GM12878 (cell line): ENCODE data around the gene DRAP1. TPM values are rescaled to one million over a fixed set of nuclear protein-coding genes. Genes with fewer than 3 reads are reported as not detected.

Source experiments
- ATF2 ChIP-seq: IDR thresholded peaks from 2 replicates; pipeline ENCODE4 v1.6.1; 2012; ENCODE audit warnings: low read length, inconsistent platforms
- CBFB ChIP-seq: IDR thresholded peaks from 2 replicates; pipeline ENCODE4 v1.6.1; 2016; ENCODE audit warnings: antibody characterized with exemption, low read depth
- CHD4 ChIP-seq: fragments of 200-600 bp; sonication (generic); IDR thresholded peaks from 2 replicates; pipeline ENCODE4 v1.6.1; 2016; ENCODE audit warnings: mild to moderate bottlenecking
- CTCF ChIP-seq, 3 experiments: IDR thresholded peaks in 2 of 3; conservative IDR thresholded peaks in 1 of 3; 2 replicates each; pipeline ENCODE4 v1.5.1; 2011; ENCODE audit warnings: low read depth in 3 of 3, low read length in 3 of 3, mild to moderate bottlenecking in 3 of 3, control low read depth in 2 of 3, moderate library complexity in 2 of 3, inconsistent platforms in 1 of 3, mixed read lengths in 1 of 3; ENCODE audit not compliant: control insufficient read depth in 2 of 3, insufficient read depth in 1 of 3; ENCODE audit errors: extremely low read depth in 1 of 3
- CUX1 ChIP-seq: IDR thresholded peaks from 2 replicates; pipeline ENCODE4 v1.6.1; 2012; ENCODE audit warnings: improper control_type of control experiment, low read depth, low read length; ENCODE audit not compliant: insufficient replicate concordance
- EGR1 ChIP-seq, 2 experiments: IDR thresholded peaks; 1 replicate in 1 of 2; 2 replicates in 1 of 2; pipeline ENCODE4 v1.6.1; 2011 to 2012; ENCODE audit warnings: low read depth in 2 of 2, low read length in 2 of 2, borderline replicate concordance in 1 of 2, mild to moderate bottlenecking in 1 of 2, moderate library complexity in 1 of 2
- MTA2 ChIP-seq: fragments of 450-650 bp; IDR thresholded peaks from 2 replicates; pipeline ENCODE4 v1.6.1; 2016; ENCODE audit warnings: low read depth, mild to moderate bottlenecking, moderate library complexity
- NR2C1 ChIP-seq: fragments of 450-650 bp; IDR thresholded peaks from 2 replicates; pipeline ENCODE4 v1.6.1; 2017; ENCODE audit warnings: antibody characterized with exemption, mild to moderate bottlenecking, moderate library complexity
- PML ChIP-seq: IDR thresholded peaks from 2 replicates; pipeline ENCODE4 v1.6.1; 2012; ENCODE audit warnings: low read length, inconsistent platforms
- POLR2A ChIP-seq: IDR thresholded peaks from 2 replicates; pipeline ENCODE4 v1.6.1; 2011; ENCODE audit warnings: low read depth, mild to moderate bottlenecking, low read length
- RBBP5 ChIP-seq: fragments of 200-600 bp; sonication (generic); conservative IDR thresholded peaks from 2 replicates; pipeline ENCODE4 v1.6.1; 2016
- RELA ChIP-seq: fragments of 450-650 bp; IDR thresholded peaks from 2 replicates; pipeline ENCODE4 v1.8.0; 2014; ENCODE audit warnings: borderline replicate concordance; ENCODE audit not compliant: partially characterized antibody
- TBL1XR1 ChIP-seq: IDR thresholded peaks from 2 replicates; pipeline ENCODE4 v1.6.1; 2012; ENCODE audit warnings: low read depth, low read length, improper control_type of control experiment
- TCF3 ChIP-seq: IDR thresholded peaks from 2 replicates; pipeline ENCODE4 v1.6.1; 2012; ENCODE audit warnings: low read depth, mild to moderate bottlenecking, low read length, borderline replicate concordance; ENCODE audit not compliant: insufficient read depth
- polyA plus RNA-seq, 11 experiments: library from polyadenylated mRNA; depleted of rRNA in 4 of 11; unstranded in 6 of 11; stranded (reverse) in 5 of 11; fragments of >200 nt; fragmentation: Nextera tagmentation in 4 of 11; fragmentation: Illumina TruSeq in 1 of 11; extraction: Ambion mirVana in 4 of 11; extraction: Trizol in 1 of 11; gene quantifications; 1 replicate in 1 of 11; 2 replicates in 10 of 11; pipeline versions ENCODE4 v1.2.1 to v1.2.3, GENCODE V29; 2011 to 2016; ENCODE audit warnings: inconsistent platforms in 2 of 11, missing spikeins in 2 of 11, low read depth in 1 of 11
- total RNA-seq, 4 experiments: library from RNA; depleted of rRNA in 3 of 4; stranded (reverse); fragments of >200 nt in 3 of 4; fragmentation: Illumina TruSeq in 1 of 4; extraction: Trizol in 1 of 4; gene quantifications; 2 replicates each; pipeline versions ENCODE4 v1.2.1 to v1.2.3, GENCODE V29; 2013 to 2021
- TF ChIP-seq, protein P1 (sequence below): fragments of 450-650 bp; formaldehyde crosslinking; IDR thresholded peaks from 2 replicates; pipeline ENCODE4 v1.4.0; 2020; ENCODE audit warnings: mild to moderate bottlenecking, moderate library complexity
- TF ChIP-seq, protein P2 (sequence below): IDR thresholded peaks from 2 replicates; pipeline ENCODE4 v1.6.1; 2012; ENCODE audit warnings: low read depth, low read length, improper control_type of control experiment

DRAP1 gene
- total and polyA plus RNA-seq, 10 of the 15 experiments (the other 5 are each of a cell fraction or from before 2014, with no cell fraction given): 9.4 to 163 (median 114) TPM

DNA sequence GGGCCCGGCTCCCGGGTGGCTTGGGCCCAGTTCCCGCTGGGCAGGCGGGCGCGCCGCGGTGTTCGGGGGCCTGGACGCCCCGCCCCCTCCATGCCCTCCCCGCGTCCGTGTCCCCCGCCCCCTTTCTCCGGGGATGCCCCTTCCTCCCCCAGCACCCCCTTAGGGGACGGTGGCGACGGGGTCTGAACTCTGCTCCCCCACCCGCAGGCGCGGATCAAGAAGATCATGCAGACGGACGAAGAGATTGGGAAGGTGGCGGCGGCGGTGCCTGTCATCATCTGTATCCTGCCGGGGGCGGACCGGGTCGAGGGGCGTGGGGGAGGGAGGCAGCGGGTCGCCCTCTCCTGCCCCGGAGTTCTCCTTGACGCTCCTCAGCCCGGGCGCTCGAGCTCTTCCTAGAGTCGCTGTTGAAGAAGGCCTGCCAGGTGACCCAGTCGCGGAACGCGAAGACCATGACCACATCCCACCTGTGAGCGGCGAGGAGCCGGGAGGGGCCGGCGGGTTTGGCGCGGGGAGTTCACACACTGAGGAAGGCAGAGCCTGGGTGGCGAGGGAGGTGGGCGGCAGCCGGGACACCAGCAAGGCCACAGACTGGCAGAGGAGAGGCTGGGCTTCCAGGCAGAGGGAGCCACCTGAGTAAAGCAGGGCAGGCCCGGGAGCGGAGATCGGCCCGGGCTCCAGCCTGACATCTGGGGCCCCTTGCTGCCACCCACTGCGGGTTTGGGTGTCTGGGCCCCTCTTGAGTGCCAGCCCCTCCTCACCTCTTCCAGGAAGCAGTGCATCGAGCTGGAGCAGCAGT, 546 bp downstream of the DRAP1 start (continued):
- TF ChIP-seq TBL1XR1: no peak
- 0 out of 2 replicates have a peak, but pooled peaks have one; percentile 17 for TF ChIP-seq RBBP5
- no peak; the same call in 1 of the 2 replicates for TF ChIP-seq POLR2A
- TF ChIP-seq, protein P1, sequence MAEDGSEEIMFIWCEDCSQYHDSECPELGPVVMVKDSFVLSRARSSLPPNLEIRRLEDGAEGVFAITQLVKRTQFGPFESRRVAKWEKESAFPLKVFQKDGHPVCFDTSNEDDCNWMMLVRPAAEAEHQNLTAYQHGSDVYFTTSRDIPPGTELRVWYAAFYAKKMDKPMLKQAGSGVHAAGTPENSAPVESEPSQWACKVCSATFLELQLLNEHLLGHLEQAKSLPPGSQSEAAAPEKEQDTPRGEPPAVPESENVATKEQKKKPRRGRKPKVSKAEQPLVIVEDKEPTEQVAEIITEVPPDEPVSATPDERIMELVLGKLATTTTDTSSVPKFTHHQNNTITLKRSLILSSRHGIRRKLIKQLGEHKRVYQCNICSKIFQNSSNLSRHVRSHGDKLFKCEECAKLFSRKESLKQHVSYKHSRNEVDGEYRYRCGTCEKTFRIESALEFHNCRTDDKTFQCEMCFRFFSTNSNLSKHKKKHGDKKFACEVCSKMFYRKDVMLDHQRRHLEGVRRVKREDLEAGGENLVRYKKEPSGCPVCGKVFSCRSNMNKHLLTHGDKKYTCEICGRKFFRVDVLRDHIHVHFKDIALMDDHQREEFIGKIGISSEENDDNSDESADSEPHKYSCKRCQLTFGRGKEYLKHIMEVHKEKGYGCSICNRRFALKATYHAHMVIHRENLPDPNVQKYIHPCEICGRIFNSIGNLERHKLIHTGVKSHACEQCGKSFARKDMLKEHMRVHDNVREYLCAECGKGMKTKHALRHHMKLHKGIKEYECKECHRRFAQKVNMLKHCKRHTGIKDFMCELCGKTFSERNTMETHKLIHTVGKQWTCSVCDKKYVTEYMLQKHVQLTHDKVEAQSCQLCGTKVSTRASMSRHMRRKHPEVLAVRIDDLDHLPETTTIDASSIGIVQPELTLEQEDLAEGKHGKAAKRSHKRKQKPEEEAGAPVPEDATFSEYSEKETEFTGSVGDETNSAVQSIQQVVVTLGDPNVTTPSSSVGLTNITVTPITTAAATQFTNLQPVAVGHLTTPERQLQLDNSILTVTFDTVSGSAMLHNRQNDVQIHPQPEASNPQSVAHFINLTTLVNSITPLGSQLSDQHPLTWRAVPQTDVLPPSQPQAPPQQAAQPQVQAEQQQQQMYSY (CRISPR knock-in tag): no peak
- no peak for TF ChIP-seq EGR1 (IDR thresholded peaks at IDR 0.05; ENCODE audit: borderline replicate concordance in 1 of 2, low read depth in 2 of 2, low read length in 2 of 2)
- TF ChIP-seq TCF3: no peak
- TF ChIP-seq RELA: no peak
- no peak for TF ChIP-seq MTA2
- no peak for TF ChIP-seq CHD4
- TF ChIP-seq CUX1: no peak
- TF ChIP-seq CBFB: 0 out of 2 replicates have a peak, but pooled peaks have one; percentile 29
- TF ChIP-seq PML: no peak
- no peak for TF ChIP-seq CTCF (IDR thresholded peaks at IDR 0.05 in 2 of 3, conservative IDR thresholded peaks at IDR 0.05 in 1 of 3; ENCODE audit: control insufficient read depth in 2 of 3, extremely low read depth in 1 of 3, insufficient read depth in 1 of 3, low read depth in 3 of 3, low read length in 3 of 3)
- TF ChIP-seq, protein P2, sequence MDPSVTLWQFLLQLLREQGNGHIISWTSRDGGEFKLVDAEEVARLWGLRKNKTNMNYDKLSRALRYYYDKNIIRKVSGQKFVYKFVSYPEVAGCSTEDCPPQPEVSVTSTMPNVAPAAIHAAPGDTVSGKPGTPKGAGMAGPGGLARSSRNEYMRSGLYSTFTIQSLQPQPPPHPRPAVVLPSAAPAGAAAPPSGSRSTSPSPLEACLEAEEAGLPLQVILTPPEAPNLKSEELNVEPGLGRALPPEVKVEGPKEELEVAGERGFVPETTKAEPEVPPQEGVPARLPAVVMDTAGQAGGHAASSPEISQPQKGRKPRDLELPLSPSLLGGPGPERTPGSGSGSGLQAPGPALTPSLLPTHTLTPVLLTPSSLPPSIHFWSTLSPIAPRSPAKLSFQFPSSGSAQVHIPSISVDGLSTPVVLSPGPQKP: no peak
- no peak for TF ChIP-seq NR2C1
- no peak for TF ChIP-seq ATF2
